Right lobe of liver (tissue), 6 donors: ENCODE results near the gene MGAT4A. TPM values are rescaled to one million over a fixed set of nuclear protein-coding genes. Genes with fewer than 3 reads are reported as not detected.

ENCODE experiments used
- ATAC-seq, 4 donors: fragments of 200-7000 bp; cut with Tn5 transposase; one replicate each; pipeline ENCODE4 v1.9.1; 2020; ENCODE audit warnings: mild to moderate bottlenecking in 4 of 4, moderate library complexity in 4 of 4
- DNase-seq, 3 donors: peaks; one replicate each; pipeline ENCODE4 v3.0.0-alpha.2; 2020
- H3K27ac ChIP-seq, 3 donors: fragments of 200-600 bp; one replicate each; pipeline ENCODE4 v1.8.0; 2022
- H3K27me3 ChIP-seq, 2 donors: fragments of 200-600 bp; one replicate each; pipeline ENCODE4 v1.8.0; 2022
- H3K36me3 ChIP-seq, 4 donors: fragments of 200-600 bp; sonication (generic) in 1 of 4; one replicate each; pipeline versions ENCODE4 v1.5.1 to v1.8.0; 2017 to 2022; ENCODE audit warnings: control low read depth in 1 of 4
- H3K4me1 ChIP-seq, 4 donors: fragments of 200-600 bp; sonication (generic) in 1 of 4; one replicate each; pipeline versions ENCODE4 v1.5.1 to v1.8.0; 2017 to 2022; ENCODE audit warnings: control low read depth in 1 of 4
- H3K4me3 ChIP-seq, 3 donors: fragments of 200-600 bp; one replicate each; pipeline ENCODE4 v1.8.0; 2022
- H3K9me3 ChIP-seq, 4 donors: fragments of 200-600 bp; sonication (generic) in 1 of 4; one replicate each; pipeline versions ENCODE4 v1.5.1 to v1.8.0; 2017 to 2022; ENCODE audit warnings: control low read depth in 1 of 4
- POLR2A ChIP-seq: fragments of 450-650 bp; IDR thresholded peaks from one replicate; pipeline ENCODE4 v1.6.1; 2017; ENCODE audit warnings: antibody characterized with exemption, mild to moderate bottlenecking
- WGBS: methylation state at CpG from one replicate; pipeline ENCODE4 v1.1.6; 2018; ENCODE audit warnings: low coverage, low lambda C conversion rate; ENCODE audit not compliant: insufficient coverage; ENCODE audit errors: missing lambda C conversion rate; 5-methylcytosine and 5-hydroxymethylcytosine counted together
- intact Hi-C, 2 donors: fragments of 100-400 bp; cut with DNase I; formaldehyde crosslinking; loops; one replicate each; pipeline versions ENCODE4 v1.11.2 to v1.14.1; 2022
- total RNA-seq, 6 experiments: library from RNA; depleted of rRNA in 2 of 6; stranded (reverse); fragments of >200 nt in 2 of 6; fragmentation: NEBNext Ultra II Directional in 3 of 6; extraction: Animal tissue kit (Norgen Biotek cat#: 25700) in 3 of 6; gene quantifications; one replicate each; pipeline versions ENCODE4 v1.1.0 to v1.2.4, GENCODE V29; 2016 to 2023
- TF ChIP-seq, protein P1 (sequence below), 4 donors: fragments of 200-600 bp in 3 of 4; fragments of 450-650 bp in 1 of 4; IDR thresholded peaks; one replicate each; pipeline versions ENCODE4 v1.5.1 to v1.8.0; 2016 to 2022; ENCODE audit warnings: antibody characterized with exemption in 4 of 4, mild to moderate bottlenecking in 2 of 4
- donor health status: DM: no; HTN: yes; CAD: no.
- donor health status: DM: no; HTN: no; CAD: no.
- donor health status: DM: no; HTN: no; CAD: no.
- donor health status: DM: no; HTN: yes; CAD: no.
- donor health status: DM: no; HTN: yes; CAD: no.

Gene MGAT4A
- total RNA-seq, 6 experiments from 2014 or later = 7.8 to 16.0 (median 11.7) TPM

DNA sequence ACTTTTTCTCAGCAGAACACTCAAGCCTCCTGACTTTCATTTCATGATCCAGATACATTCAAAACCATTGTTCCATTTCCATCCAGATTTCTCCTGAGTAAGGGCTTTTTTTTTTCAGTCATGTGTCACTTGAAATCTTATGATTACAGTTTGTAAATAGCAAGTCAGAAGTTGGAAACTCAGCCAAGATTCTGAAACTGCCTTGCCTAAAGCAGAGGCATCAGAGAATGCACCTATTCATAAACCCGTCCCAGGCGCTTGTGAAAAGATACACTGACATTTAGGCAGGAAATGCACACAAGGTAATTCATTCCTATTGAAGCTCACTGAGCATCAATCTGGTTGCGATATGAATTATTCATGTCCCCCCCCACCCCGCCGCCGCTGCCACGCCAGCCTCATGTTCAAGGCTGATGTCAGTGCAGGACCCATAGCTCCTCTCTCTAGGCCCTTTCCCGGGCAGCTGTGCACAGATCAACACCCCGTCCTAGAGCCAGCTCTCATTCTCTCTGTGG, 30.4 kb upstream of the MGAT4A start:
- no peaks in the 10 kb centered on the region for H3K36me3 ChIP-seq
- H3K27me3 ChIP-seq = no peaks in the 10 kb centered on the region
- intact Hi-C loops = no loop called here
- H3K9me3 ChIP-seq = no peaks in the 10 kb centered on the region
- ATAC-seq = peak in 2 of 4 donors; percentile 12 to 29
- TF ChIP-seq, protein P1, sequence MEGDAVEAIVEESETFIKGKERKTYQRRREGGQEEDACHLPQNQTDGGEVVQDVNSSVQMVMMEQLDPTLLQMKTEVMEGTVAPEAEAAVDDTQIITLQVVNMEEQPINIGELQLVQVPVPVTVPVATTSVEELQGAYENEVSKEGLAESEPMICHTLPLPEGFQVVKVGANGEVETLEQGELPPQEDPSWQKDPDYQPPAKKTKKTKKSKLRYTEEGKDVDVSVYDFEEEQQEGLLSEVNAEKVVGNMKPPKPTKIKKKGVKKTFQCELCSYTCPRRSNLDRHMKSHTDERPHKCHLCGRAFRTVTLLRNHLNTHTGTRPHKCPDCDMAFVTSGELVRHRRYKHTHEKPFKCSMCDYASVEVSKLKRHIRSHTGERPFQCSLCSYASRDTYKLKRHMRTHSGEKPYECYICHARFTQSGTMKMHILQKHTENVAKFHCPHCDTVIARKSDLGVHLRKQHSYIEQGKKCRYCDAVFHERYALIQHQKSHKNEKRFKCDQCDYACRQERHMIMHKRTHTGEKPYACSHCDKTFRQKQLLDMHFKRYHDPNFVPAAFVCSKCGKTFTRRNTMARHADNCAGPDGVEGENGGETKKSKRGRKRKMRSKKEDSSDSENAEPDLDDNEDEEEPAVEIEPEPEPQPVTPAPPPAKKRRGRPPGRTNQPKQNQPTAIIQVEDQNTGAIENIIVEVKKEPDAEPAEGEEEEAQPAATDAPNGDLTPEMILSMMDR (IDR thresholded peaks at IDR 0.05) = no peak
- TF ChIP-seq POLR2A = no peak
- H3K4me3 ChIP-seq = no peak overlapping the region
- no peak overlapping the region for H3K27ac ChIP-seq
- H3K4me1 ChIP-seq = no peaks in the 10 kb centered on the region
- DNase-seq = no peak
- WGBS = 67% methylated on average over 7 of the region's 9 CpGs

DNA sequence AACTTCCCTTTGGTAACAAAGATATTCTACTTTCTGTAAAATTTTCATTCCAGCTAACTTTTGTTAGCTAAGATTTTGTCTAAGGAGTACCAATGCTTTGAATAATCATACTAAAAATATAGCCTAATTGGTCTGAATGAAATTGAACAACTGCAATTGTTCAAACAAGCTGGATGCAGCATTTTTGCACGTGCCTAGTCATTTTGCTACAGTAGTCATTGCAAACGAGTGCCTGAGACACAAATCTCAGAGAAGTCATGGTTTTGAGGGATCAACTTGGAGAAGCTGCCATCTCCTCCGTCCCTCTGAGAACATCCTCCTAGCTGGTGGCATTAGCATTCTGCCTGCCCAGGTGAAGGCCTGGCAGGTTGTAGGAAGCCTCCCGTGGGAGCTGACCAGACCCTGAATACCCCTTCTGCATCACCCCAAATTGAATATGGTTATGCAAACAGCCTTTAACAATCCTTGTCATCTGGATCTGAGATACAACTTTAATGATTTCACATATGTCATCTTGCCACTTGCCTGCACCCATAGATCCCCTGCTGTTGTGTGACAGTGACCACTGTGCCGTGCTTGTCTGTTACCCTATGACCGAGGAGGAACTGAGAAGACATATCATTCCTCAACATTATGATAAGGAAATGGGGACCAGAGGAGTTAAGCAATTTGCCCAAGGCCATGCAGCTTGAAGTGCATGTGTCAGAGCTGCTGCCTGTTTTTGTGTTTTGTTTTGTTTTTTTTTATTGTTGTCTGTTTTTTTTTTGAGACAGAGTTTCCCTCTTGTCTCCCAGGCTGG, 29.1 kb upstream of the MGAT4A start:
- intact Hi-C loops = no loop called here
- Histone ChIP-seq H3K9me3 (no peaks in the 10 kb centered on the region), H3K4me1 (no peaks in the 10 kb centered on the region), H3K36me3 (no peaks in the 10 kb centered on the region), H3K27me3 (no peaks in the 10 kb centered on the region), H3K27ac (no peak overlapping the region), H3K4me3 (no peak overlapping the region)
- DNase-seq (no peak), ATAC-seq (peak in 3 of 4 donors; percentile 33 to 44 (median 42))
- 50% methylated on average over 5 of the region's 6 CpGs for WGBS
- TF ChIP-seq, protein P1 (IDR thresholded peaks at IDR 0.05) = no peak
- no peak for TF ChIP-seq POLR2A

DNA sequence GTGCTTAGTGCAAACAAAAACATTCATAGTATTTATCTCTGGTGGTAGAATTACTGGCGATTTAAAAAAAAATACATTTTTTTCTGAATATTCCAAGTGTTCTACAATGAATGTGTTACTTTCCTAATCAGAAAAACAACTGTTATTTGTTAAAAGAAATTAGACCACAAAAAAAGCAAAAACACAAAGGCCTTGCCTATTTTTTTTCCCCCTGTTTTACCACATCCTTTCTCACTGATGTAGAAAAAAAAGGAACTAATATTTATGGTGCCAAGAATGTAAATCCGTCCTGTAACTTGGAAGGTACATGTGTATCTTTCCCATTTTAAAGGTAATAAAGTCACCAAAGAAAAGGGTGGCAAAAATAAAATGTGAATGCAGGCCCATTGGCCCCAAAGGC, 28.4 kb upstream of the MGAT4A start:
- DNase-seq (no peak), ATAC-seq (no peak)
- Histone ChIP-seq H3K36me3 (no peaks in the 10 kb centered on the region), H3K4me1 (no peaks in the 10 kb centered on the region), H3K9me3 (no peaks in the 10 kb centered on the region), H3K4me3 (no peak overlapping the region), H3K27ac (no peak overlapping the region), H3K27me3 (no peaks in the 10 kb centered on the region)
- 28% methylated on average over 2 of the region's 2 CpGs for WGBS
- TF ChIP-seq POLR2A = no peak
- TF ChIP-seq, protein P1 (IDR thresholded peaks at IDR 0.05) = no peak
- intact Hi-C loops = no loop called here

DNA sequence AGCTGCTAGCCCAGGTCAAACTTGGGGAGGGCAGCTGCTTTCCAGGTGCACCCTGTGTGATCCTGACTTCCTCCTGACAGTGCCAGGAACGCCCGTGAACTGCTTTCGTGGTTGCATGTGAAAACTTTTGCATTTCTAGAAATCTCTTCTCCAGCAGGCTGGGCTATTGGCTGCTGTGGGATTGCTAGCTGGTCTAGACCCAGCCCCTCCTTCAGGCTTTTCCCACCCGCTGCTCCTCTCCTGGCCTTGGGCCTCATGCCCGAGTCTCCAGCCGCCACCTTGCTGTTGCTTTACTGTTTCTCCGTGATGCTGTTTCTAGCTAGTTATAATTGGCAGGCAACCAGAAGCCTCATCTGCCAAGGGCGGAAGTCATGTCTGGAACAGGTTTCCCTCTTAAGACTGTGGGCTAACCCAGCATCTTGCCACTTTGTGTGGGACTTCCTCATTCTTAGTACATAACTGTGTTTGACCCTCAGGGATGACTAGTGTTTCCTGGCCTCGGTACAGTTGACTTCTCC, 27.0 kb upstream of the MGAT4A start:
- H3K27me3 ChIP-seq = no peaks in the 10 kb centered on the region
- H3K27ac ChIP-seq = peak overlapping the region in 1 of 3 donors; percentile 19
- no peak for TF ChIP-seq POLR2A
- TF ChIP-seq, protein P1 (IDR thresholded peaks at IDR 0.05) = no peak
- intact Hi-C loops = no loop called here
- ATAC-seq = peak; percentile 79 to 90 (median 84)
- H3K4me1 ChIP-seq = no peaks in the 10 kb centered on the region
- no peak overlapping the region for H3K4me3 ChIP-seq
- peak in 2 of 3 donors; percentile 39 to 55 for DNase-seq
- WGBS = 42% methylated on average over 7 of the region's 9 CpGs
- no peaks in the 10 kb centered on the region for H3K9me3 ChIP-seq
- no peaks in the 10 kb centered on the region for H3K36me3 ChIP-seq
